ENCODE data around the gene SELENOV. TPM values are rescaled to one million over a fixed set of nuclear protein-coding genes. Genes with fewer than 3 reads are reported as not detected.
A peak's percentile ranks its signal among the peaks of the same experiment; 100 is the strongest.

The SELENOV gene
- total and polyA plus RNA-seq, 9 of the 15 experiments (the other 6 are each of a cell fraction or from before 2014, with no cell fraction given), result 0.04 to 0.09 (median 0.06) TPM; not detected in 4

GRCh38 chr19:39502640-39503417, 12.1 kb upstream of the SELENOV start (continued):
- TF ChIP-seq, protein P1, sequence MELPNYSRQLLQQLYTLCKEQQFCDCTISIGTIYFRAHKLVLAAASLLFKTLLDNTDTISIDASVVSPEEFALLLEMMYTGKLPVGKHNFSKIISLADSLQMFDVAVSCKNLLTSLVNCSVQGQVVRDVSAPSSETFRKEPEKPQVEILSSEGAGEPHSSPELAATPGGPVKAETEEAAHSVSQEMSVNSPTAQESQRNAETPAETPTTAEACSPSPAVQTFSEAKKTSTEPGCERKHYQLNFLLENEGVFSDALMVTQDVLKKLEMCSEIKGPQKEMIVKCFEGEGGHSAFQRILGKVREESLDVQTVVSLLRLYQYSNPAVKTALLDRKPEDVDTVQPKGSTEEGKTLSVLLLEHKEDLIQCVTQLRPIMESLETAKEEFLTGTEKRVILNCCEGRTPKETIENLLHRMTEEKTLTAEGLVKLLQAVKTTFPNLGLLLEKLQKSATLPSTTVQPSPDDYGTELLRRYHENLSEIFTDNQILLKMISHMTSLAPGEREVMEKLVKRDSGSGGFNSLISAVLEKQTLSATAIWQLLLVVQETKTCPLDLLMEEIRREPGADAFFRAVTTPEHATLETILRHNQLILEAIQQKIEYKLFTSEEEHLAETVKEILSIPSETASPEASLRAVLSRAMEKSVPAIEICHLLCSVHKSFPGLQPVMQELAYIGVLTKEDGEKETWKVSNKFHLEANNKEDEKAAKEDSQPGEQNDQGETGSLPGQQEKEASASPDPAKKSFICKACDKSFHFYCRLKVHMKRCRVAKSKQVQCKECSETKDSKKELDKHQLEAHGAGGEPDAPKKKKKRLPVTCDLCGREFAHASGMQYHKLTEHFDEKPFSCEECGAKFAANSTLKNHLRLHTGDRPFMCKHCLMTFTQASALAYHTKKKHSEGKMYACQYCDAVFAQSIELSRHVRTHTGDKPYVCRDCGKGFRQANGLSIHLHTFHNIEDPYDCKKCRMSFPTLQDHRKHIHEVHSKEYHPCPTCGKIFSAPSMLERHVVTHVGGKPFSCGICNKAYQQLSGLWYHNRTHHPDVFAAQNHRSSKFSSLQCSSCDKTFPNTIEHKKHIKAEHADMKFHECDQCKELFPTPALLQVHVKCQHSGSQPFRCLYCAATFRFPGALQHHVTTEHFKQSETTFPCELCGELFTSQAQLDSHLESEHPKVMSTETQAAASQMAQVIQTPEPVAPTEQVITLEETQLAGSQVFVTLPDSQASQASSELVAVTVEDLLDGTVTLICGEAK (IDR thresholded peaks at IDR 0.05), result no peak
- TF ChIP-seq, protein P1 (CRISPR knock-in tag; IDR thresholded peaks at IDR 0.05), result peak; percentile 67
- TF ChIP-seq, protein P2, sequence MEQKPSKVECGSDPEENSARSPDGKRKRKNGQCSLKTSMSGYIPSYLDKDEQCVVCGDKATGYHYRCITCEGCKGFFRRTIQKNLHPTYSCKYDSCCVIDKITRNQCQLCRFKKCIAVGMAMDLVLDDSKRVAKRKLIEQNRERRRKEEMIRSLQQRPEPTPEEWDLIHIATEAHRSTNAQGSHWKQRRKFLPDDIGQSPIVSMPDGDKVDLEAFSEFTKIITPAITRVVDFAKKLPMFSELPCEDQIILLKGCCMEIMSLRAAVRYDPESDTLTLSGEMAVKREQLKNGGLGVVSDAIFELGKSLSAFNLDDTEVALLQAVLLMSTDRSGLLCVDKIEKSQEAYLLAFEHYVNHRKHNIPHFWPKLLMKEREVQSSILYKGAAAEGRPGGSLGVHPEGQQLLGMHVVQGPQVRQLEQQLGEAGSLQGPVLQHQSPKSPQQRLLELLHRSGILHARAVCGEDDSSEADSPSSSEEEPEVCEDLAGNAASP (IDR thresholded peaks at IDR 0.05), result no peak
- no peak for TF ChIP-seq PCBP2 (IDR thresholded peaks at IDR 0.05; ENCODE audit: low read depth, low read length, poor library complexity, severe bottlenecking)
- TF ChIP-seq NFRKB (IDR thresholded peaks at IDR 0.05; ENCODE audit: low read depth), result no peak
- 0 out of 2 replicates have a peak, but pooled peaks have one; percentile 7 for TF ChIP-seq MXI1 (IDR thresholded peaks at IDR 0.05; ENCODE audit: low read depth, low read length)
- no peak for TF ChIP-seq HMBOX1 (IDR thresholded peaks at IDR 0.05)
- peak; percentile 98 for TF ChIP-seq ZNF764 (CRISPR knock-in tag; IDR thresholded peaks at IDR 0.05; ENCODE audit: low read depth)
- no peak for TF ChIP-seq SREBF2 (CRISPR knock-in tag; IDR thresholded peaks at IDR 0.05)
- TF ChIP-seq ZNF143 (CRISPR knock-in tag; IDR thresholded peaks at IDR 0.05), result 0 out of 2 replicates have a peak, but pooled peaks have one; percentile 15
- no peak for TF ChIP-seq GTF2E2 (tag; IDR thresholded peaks at IDR 0.05)
- TF ChIP-seq GTF2A2 (tag; IDR thresholded peaks at IDR 0.05), result no peak
- 0 out of 2 replicates have a peak, but pooled peaks have one; percentile 4 for TF ChIP-seq NFIC (IDR thresholded peaks at IDR 0.05)
- TF ChIP-seq CHD2 (IDR thresholded peaks at IDR 0.05; ENCODE audit: low read depth, low read length), result no peak
- TF ChIP-seq HNRNPH1 (optimal IDR thresholded peaks at IDR 0.05; ENCODE audit: low read depth, low read length), result no peak
- TF ChIP-seq, protein P3, sequence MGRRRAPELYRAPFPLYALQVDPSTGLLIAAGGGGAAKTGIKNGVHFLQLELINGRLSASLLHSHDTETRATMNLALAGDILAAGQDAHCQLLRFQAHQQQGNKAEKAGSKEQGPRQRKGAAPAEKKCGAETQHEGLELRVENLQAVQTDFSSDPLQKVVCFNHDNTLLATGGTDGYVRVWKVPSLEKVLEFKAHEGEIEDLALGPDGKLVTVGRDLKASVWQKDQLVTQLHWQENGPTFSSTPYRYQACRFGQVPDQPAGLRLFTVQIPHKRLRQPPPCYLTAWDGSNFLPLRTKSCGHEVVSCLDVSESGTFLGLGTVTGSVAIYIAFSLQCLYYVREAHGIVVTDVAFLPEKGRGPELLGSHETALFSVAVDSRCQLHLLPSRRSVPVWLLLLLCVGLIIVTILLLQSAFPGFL (CRISPR knock-in tag; IDR thresholded peaks at IDR 0.05), result no peak

All from K562 (cell line).